ENCODE data around the gene ILF2.
"Not testable (repeated sequence)": the region's sequence is repeated elsewhere in the genome, so short reads cannot be mapped to it uniquely, and the experiment has no call there.

GRCh38 chr1:153668672-153669071, 2.1 kb downstream of the ILF2 start:
- not testable (repeated sequence) for TF ChIP-seq RCOR1 (IDR thresholded peaks at IDR 0.05; ENCODE audit: low read length); MAX (IDR thresholded peaks at IDR 0.05; ENCODE audit: low read depth); REST (IDR thresholded peaks at IDR 0.05; ENCODE audit: low read depth, low read length); RXRA (IDR thresholded peaks at IDR 0.05; ENCODE audit: borderline replicate concordance, low read depth); POLR2AphosphoS5 (IDR thresholded peaks at IDR 0.05; ENCODE audit: low read depth, low read length); GATA2 (CRISPR knock-in tag; IDR thresholded peaks at IDR 0.05); CTCF (IDR thresholded peaks at IDR 0.05)

Data from SK-N-SH (cell line).